ENCODE results near the gene OPCML. TPM values are rescaled to one million over a fixed set of nuclear protein-coding genes. Genes with fewer than 3 reads are reported as not detected.

OPCML gene
- total RNA-seq, 2 experiments from 2014 or later, result not detected

DNA sequence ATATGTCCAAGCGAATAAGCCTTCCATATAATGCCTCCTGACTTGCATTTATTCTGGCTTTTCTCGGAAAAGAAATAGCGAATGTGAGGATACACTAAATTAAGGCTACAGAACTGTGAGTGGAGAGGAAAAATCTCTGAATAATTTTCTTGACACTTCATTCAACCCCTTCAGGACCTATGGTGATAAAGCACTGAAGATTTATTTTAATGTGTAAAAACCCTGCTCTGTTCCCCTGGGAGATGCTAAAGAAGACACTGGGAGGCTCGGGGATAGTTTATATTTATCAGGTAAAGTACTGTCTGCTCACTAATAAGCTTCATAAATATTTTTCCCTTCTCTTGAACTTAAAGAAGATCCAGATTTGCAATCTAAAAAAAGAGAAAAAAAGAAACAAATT, 895.8 kb downstream of the OPCML start:
- Mint-ChIP-seq H3K4me3 (no peak overlapping the region), H3K27me3 (no peaks in the 10 kb centered on the region), H3K27ac (no peak overlapping the region), H3K9me3 (ENCODE audit: low read depth) (no peaks in the 10 kb centered on the region), H3K4me1 (no peaks in the 10 kb centered on the region), H3K36me3 (ENCODE audit: low read depth) (no peaks in the 10 kb centered on the region)
- no peak for DNase-seq
- POLR2A ChIA-PET, result no interaction called here
- intact Hi-C loops (cut with DNase I, micrococcal nuclease), result no loop called here
- ATAC-seq, result no peak
- CTCF ChIA-PET, result no interaction called here

DNA sequence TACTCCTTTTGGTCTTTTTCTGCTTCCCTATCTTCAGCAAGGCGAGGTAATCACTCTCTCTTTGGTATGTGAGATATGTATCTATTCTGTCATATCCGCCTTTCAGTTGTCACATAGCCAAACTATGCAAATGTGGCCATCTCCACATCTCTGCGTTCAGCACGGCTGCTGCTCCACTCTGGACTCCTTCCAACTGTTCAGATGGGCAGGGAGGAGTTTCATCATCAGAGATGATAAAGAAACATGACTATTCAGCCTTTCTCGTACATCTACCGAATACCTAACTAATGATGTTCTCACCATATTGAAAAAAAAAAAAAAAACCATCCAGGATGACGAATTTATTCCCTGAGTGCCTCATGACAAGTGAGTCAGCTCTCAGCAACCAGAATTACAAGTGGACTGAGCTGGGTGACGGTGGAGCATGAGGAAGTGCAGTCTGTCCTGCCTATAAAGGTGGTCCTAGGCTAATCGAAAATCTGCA, 899.6 kb downstream of the OPCML start:
- Mint-ChIP-seq H3K27ac (no peak overlapping the region), H3K9me3 (ENCODE audit: low read depth) (no peaks in the 10 kb centered on the region), H3K4me3 (no peak overlapping the region), H3K4me1 (no peaks in the 10 kb centered on the region), H3K36me3 (ENCODE audit: low read depth) (no peaks in the 10 kb centered on the region), H3K27me3 (no peaks in the 10 kb centered on the region)
- POLR2A ChIA-PET, result no interaction called here
- intact Hi-C loops (cut with DNase I, micrococcal nuclease), result no loop called here
- DNase-seq, result no peak
- CTCF ChIA-PET, result no interaction called here
- peak; percentile 19 for ATAC-seq

DNA sequence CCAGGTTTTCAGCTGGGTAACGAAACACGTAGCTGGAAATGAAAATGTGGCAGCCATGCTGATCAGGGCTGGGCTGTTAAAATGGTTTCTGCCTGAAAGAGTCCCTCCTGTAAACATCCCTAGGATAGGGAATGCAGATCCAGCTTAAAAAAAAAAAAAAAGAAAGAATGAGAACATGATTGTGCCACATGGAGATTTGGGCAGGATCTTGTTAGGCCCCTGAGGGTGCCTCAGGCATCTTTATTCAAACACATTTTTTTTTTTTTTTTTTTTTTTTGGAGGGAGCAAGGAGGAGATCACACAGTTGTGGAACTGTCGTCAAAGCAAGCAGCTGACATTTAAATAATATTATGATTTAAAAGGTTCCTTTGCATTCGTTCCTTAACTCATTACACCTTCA, 900.3 kb downstream of the OPCML start:
- no peaks in the 10 kb centered on the region for H3K9me3 Mint-ChIP-seq (ENCODE audit: low read depth)
- no peak overlapping the region for H3K4me3 Mint-ChIP-seq
- no peaks in the 10 kb centered on the region for H3K27me3 Mint-ChIP-seq
- no peak overlapping the region for H3K27ac Mint-ChIP-seq
- no peak for ATAC-seq
- no peak for DNase-seq
- no peaks in the 10 kb centered on the region for H3K36me3 Mint-ChIP-seq (ENCODE audit: low read depth)
- H3K4me1 Mint-ChIP-seq, result no peaks in the 10 kb centered on the region
- intact Hi-C loops (cut with DNase I, micrococcal nuclease), result no loop called here
- CTCF ChIA-PET, result no interaction called here
- POLR2A ChIA-PET, result no interaction called here

DNA sequence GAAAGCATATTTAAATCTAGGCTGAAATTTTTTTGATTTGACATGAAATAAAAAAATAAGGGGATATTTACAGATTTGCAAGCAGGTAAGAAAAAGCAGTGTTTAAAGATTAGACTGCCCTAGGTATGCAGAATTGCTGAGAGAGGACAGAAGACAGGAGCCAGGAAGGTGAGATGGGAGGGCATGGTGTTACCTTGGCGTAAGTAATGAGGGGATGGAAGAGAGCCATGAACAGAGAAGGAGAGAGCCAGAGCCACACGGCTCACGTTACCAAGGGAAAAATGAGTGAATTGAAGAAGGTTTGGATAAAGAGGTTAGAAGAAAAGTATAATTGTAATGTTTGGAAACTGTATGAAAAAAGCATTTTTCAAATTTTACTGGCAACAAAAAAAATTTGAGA, 904.3 kb downstream of the OPCML start:
- Mint-ChIP-seq H3K4me1 (no peaks in the 10 kb centered on the region), H3K36me3 (ENCODE audit: low read depth) (no peaks in the 10 kb centered on the region), H3K27ac (no peak overlapping the region), H3K9me3 (ENCODE audit: low read depth) (no peaks in the 10 kb centered on the region), H3K4me3 (no peak overlapping the region), H3K27me3 (no peaks in the 10 kb centered on the region)
- no peak for DNase-seq
- POLR2A ChIA-PET, result no interaction called here
- no peak for ATAC-seq
- intact Hi-C loops (cut with DNase I, micrococcal nuclease), result no loop called here
- CTCF ChIA-PET, result interaction anchor here (0.6 kb wide), 1 partner anchor 313 kb away, joined by 4 read pairs; no protein-coding TSS in a partner anchor

DNA sequence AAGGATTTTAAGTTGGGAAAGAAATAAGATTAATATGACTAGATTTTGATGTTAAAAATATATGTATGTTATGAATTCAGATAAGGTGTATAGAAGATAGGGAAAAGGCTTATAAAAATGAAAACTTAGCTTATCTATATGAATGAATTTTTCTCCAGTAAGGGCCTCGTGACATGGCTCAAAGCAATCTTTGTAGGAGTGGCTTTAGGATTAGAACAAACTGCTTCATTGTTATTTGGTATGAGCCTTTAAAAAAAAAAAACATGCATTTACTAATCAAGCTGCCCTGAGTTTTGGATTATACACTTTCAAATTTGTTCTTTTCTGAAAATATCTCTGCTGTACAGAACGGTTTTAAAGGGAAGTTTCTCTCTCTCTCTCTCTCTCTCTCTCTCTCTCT, 905.9 kb downstream of the OPCML start:
- Mint-ChIP-seq H3K4me1 (no peaks in the 10 kb centered on the region), H3K27me3 (no peaks in the 10 kb centered on the region), H3K4me3 (no peak overlapping the region), H3K27ac (no peak overlapping the region), H3K36me3 (ENCODE audit: low read depth) (no peaks in the 10 kb centered on the region), H3K9me3 (ENCODE audit: low read depth) (no peaks in the 10 kb centered on the region)
- CTCF ChIA-PET, result interaction anchor here (0.6 kb wide), 1 partner anchor 187 kb away, joined by 3 read pairs; no protein-coding TSS in a partner anchor
- no peak for DNase-seq
- ATAC-seq, result no peak
- intact Hi-C loops (cut with DNase I, micrococcal nuclease), result no loop called here
- POLR2A ChIA-PET, result no interaction called here

GRCh38 chr11:132623511-132623910, 908.8 kb downstream of the OPCML start:
- H3K27me3 Mint-ChIP-seq, result no peaks in the 10 kb centered on the region
- H3K36me3 Mint-ChIP-seq (ENCODE audit: low read depth), result no peaks in the 10 kb centered on the region
- no peaks in the 10 kb centered on the region for H3K9me3 Mint-ChIP-seq (ENCODE audit: low read depth)
- no peak for ATAC-seq
- H3K4me1 Mint-ChIP-seq, result no peaks in the 10 kb centered on the region
- DNase-seq, result no peak
- no peak overlapping the region for H3K4me3 Mint-ChIP-seq
- intact Hi-C loops (cut with DNase I, micrococcal nuclease), result no loop called here
- H3K27ac Mint-ChIP-seq, result no peak overlapping the region
- ChIA-PET CTCF (no interaction called here), POLR2A (no interaction called here)

DNA sequence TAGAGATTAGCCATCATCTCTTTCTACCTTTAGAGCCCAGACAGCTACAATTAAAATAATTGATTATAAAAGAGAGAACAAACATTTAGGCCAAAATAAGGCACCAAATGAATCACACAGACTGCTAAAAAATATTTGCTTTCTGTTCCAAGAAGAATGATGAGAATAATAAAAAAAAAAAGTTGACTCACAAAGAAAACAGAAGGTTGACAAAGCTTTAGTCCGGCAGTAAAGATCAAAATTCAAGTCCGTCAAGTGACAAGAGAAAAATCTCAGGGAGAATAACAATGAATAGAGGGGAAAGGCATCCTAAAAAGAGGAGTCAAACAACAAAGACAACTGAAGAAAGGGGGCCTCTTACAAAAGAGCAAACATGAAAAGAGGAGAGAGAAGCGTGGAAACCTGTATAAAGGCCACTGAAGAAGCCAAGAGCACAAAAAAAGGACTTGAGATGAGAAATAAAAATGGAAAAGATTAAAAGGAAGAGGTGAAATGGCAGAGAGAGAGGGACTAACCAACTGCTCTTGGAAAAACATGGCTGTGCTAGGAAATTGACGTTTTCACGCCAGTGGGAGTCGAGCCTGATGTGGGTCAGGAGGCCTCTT, 910.2 kb downstream of the OPCML start:
- H3K36me3 Mint-ChIP-seq (ENCODE audit: low read depth), result no peaks in the 10 kb centered on the region
- POLR2A ChIA-PET, result no interaction called here
- no peak for ATAC-seq
- no peaks in the 10 kb centered on the region for H3K9me3 Mint-ChIP-seq (ENCODE audit: low read depth)
- H3K4me1 Mint-ChIP-seq, result no peaks in the 10 kb centered on the region
- DNase-seq, result no peak
- no peak overlapping the region for H3K4me3 Mint-ChIP-seq
- intact Hi-C loops (cut with DNase I, micrococcal nuclease), result no loop called here
- H3K27me3 Mint-ChIP-seq, result no peaks in the 10 kb centered on the region
- H3K27ac Mint-ChIP-seq, result no peak overlapping the region
- CTCF ChIA-PET, result no interaction called here

DNA sequence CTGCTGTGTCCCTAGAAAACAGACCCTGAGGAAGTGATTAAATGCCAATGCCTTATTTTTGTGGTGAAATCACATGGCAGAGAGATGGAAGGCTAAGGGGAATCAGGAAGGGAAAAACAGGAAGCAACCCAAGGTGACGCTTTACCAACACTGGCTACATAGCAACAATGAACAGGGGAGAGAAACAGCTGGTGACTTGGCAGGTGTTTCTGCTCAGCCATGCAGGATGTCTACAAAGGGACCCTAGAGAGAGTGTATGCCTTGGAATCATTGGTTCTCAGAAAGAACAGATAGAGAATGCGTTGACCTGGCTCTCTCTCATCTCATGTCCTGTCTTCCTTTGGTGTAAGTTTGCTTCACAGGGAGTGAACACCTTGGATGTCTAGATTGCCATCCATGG, 911.9 kb downstream of the OPCML start:
- Mint-ChIP-seq H3K27ac (no peak overlapping the region), H3K27me3 (no peaks in the 10 kb centered on the region), H3K4me1 (no peaks in the 10 kb centered on the region), H3K4me3 (no peak overlapping the region), H3K36me3 (ENCODE audit: low read depth) (no peaks in the 10 kb centered on the region), H3K9me3 (ENCODE audit: low read depth) (no peaks in the 10 kb centered on the region)
- ChIA-PET POLR2A (no interaction called here), CTCF (no interaction called here)
- ATAC-seq (no peak), DNase-seq (no peak)
- intact Hi-C loops (cut with DNase I, micrococcal nuclease), result no loop called here

GRCh38 chr11:132610791-132611190, 921.5 kb downstream of the OPCML start:
- no peak overlapping the region for H3K4me3 Mint-ChIP-seq
- no peaks in the 10 kb centered on the region for H3K27me3 Mint-ChIP-seq
- no peaks in the 10 kb centered on the region for H3K9me3 Mint-ChIP-seq (ENCODE audit: low read depth)
- no peak overlapping the region for H3K27ac Mint-ChIP-seq
- intact Hi-C loops (cut with DNase I, micrococcal nuclease), result no loop called here
- no peaks in the 10 kb centered on the region for H3K36me3 Mint-ChIP-seq (ENCODE audit: low read depth)
- ChIA-PET POLR2A (no interaction called here), CTCF (no interaction called here)
- no peak for DNase-seq
- ATAC-seq, result no peak
- H3K4me1 Mint-ChIP-seq, result no peaks in the 10 kb centered on the region

DNA sequence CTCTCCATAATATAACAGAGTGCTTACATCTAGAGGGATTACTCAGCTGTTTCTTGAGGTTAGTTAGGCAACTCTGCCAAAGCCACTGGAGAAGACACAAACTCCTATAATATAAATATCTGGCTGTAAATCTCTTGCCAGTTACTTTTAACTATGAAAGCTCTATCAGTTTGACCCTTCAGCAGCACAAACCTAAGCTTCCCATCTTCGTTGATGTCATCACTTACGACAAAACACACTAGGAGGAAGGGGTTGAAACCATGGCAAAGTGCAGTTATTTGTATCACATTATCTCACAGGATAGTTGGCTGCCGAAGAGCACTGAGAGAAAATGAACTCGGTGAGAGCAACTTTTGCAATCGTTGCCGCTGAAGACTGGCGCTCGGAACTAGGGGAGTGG, 922.1 kb downstream of the OPCML start:
- ChIA-PET POLR2A (no interaction called here), CTCF (no interaction called here)
- Mint-ChIP-seq H3K36me3 (ENCODE audit: low read depth) (no peaks in the 10 kb centered on the region), H3K27ac (no peak overlapping the region), H3K27me3 (no peaks in the 10 kb centered on the region), H3K4me1 (no peaks in the 10 kb centered on the region), H3K4me3 (no peak overlapping the region), H3K9me3 (ENCODE audit: low read depth) (no peaks in the 10 kb centered on the region)
- no peak for ATAC-seq
- no peak for DNase-seq
- intact Hi-C loops (cut with DNase I, micrococcal nuclease), result no loop called here

DNA sequence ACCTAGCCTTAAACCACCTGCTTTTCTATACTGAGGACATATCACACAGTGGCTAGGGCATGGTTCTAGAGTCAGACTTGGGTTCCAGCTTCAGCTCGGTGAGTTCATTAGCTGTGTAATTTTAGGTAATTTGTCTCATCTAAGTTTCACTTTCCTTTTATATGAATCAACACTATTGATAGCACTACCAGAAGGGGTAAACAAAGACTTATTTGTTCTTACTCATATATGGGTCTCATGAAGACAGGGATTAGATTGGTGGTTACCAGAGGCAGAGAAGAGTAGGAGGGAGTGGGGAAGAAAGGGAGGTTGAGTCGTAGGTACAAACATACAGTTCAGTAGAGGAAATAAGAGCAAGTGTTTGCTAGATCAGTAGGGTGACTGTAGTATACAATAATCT, 924.7 kb downstream of the OPCML start:
- POLR2A ChIA-PET, result no interaction called here
- no peaks in the 10 kb centered on the region for H3K9me3 Mint-ChIP-seq (ENCODE audit: low read depth)
- ATAC-seq (peak; percentile 12), DNase-seq (no peak)
- H3K4me3 Mint-ChIP-seq, result no peak overlapping the region
- CTCF ChIA-PET, result no interaction called here
- H3K27me3 Mint-ChIP-seq, result no peaks in the 10 kb centered on the region
- no peak overlapping the region for H3K27ac Mint-ChIP-seq
- no peaks in the 10 kb centered on the region for H3K36me3 Mint-ChIP-seq (ENCODE audit: low read depth)
- no peaks in the 10 kb centered on the region for H3K4me1 Mint-ChIP-seq
- intact Hi-C loops (cut with DNase I, micrococcal nuclease), result no loop called here

GRCh38 chr11:132605825-132606570, 926.3 kb downstream of the OPCML start:
- Mint-ChIP-seq H3K36me3 (ENCODE audit: low read depth) (no peaks in the 10 kb centered on the region), H3K4me1 (no peaks in the 10 kb centered on the region), H3K27me3 (no peaks in the 10 kb centered on the region), H3K4me3 (no peak overlapping the region), H3K27ac (no peak overlapping the region), H3K9me3 (ENCODE audit: low read depth) (no peaks in the 10 kb centered on the region)
- POLR2A ChIA-PET, result no interaction called here
- intact Hi-C loops (cut with DNase I, micrococcal nuclease), result no loop called here
- DNase-seq, result no peak
- CTCF ChIA-PET, result interaction anchor here (1.2 kb wide), 1 partner anchor 337 kb away, joined by 3 read pairs; no protein-coding TSS in a partner anchor
- no peak for ATAC-seq
